Liver (tissue), 9 donors: Measurements from ENCODE around the gene HACD2. TPM values are rescaled to one million over a fixed set of nuclear protein-coding genes. Genes with fewer than 3 reads are reported as not detected.
A peak's percentile ranks its signal among the peaks of the same experiment; 100 is the strongest.

Source experiments
- DNase-seq: peaks from one replicate; pipeline ENCODE4 v3.0.0-alpha.2; 2017; ENCODE audit warnings: low spot score
- H3K27ac ChIP-seq, 2 donors: one replicate each; pipeline ENCODE4 v1.7.0; 2013; ENCODE audit warnings: inconsistent platforms in 2 of 2, low read length in 2 of 2, control low read depth in 1 of 2, low read depth in 1 of 2, mild to moderate bottlenecking in 1 of 2
- H3K27me3 ChIP-seq, 4 donors: one replicate each; pipeline versions ENCODE4 v1.6.1 to v1.7.0; 2013; ENCODE audit warnings: low read length in 3 of 4, inconsistent platforms in 1 of 4, mild to moderate bottlenecking in 1 of 4, moderate library complexity in 1 of 4; ENCODE audit not compliant: control insufficient read depth in 4 of 4, insufficient read depth in 4 of 4
- H3K36me3 ChIP-seq, 4 donors: one replicate each; pipeline versions ENCODE4 v1.6.1 to v1.7.0; 2013; ENCODE audit warnings: low read length in 3 of 4, mild to moderate bottlenecking in 3 of 4, low read depth in 1 of 4, moderate library complexity in 1 of 4; ENCODE audit not compliant: control insufficient read depth in 4 of 4, insufficient read depth in 3 of 4
- H3K4me1 ChIP-seq, 4 donors: one replicate each; pipeline versions ENCODE4 v1.6.1 to v1.7.0; 2013; ENCODE audit warnings: low read length in 3 of 4, mild to moderate bottlenecking in 3 of 4, moderate library complexity in 1 of 4; ENCODE audit not compliant: control insufficient read depth in 4 of 4, insufficient read depth in 4 of 4
- H3K4me3 ChIP-seq, 3 donors: one replicate each; pipeline versions ENCODE4 v1.6.1 to v1.7.0; 2013; ENCODE audit warnings: low read length in 3 of 3, control low read depth in 1 of 3, low read depth in 1 of 3, mild to moderate bottlenecking in 1 of 3
- H3K9ac ChIP-seq, 2 donors: one replicate each; pipeline ENCODE4 v1.7.0; 2013; ENCODE audit warnings: low read length in 2 of 2, mild to moderate bottlenecking in 2 of 2, moderate library complexity in 2 of 2, control low read depth in 1 of 2, low read depth in 1 of 2
- H3K9me3 ChIP-seq, 4 donors: one replicate each; pipeline versions ENCODE4 v1.6.1 to v1.7.0; 2013; ENCODE audit warnings: low read length in 3 of 4; ENCODE audit not compliant: control insufficient read depth in 4 of 4
- CTCF ChIP-seq: fragments of 150-350 bp; IDR thresholded peaks from 2 replicates; pipeline ENCODE4 v1.5.1; 2017; ENCODE audit warnings: improper control_type of control experiment, low read depth, low read length; ENCODE audit not compliant: missing input control
- EGR1 ChIP-seq, 2 donors: IDR thresholded peaks; 2 replicates each; pipeline ENCODE4 v1.6.1; 2016 to 2018; ENCODE audit warnings: antibody characterized with exemption in 2 of 2, low read depth in 2 of 2
- FOXA1 ChIP-seq: IDR thresholded peaks from 2 replicates; pipeline ENCODE4 v1.6.1; 2016; ENCODE audit warnings: antibody characterized with exemption
- FOXA2 ChIP-seq: IDR thresholded peaks from 2 replicates; pipeline ENCODE4 v1.6.1; 2016; ENCODE audit warnings: antibody characterized with exemption
- GABPA ChIP-seq, 2 donors: IDR thresholded peaks in 1 of 2; conservative IDR thresholded peaks in 1 of 2; 2 replicates each; pipeline ENCODE4 v1.6.1; 2016; ENCODE audit warnings: antibody characterized with exemption in 2 of 2, mild to moderate bottlenecking in 1 of 2, moderate library complexity in 1 of 2
- HNF4A ChIP-seq, 2 donors: conservative IDR thresholded peaks; 2 replicates each; pipeline ENCODE4 v1.6.1; 2016; ENCODE audit warnings: antibody characterized with exemption in 2 of 2, mild to moderate bottlenecking in 2 of 2
- HNF4G ChIP-seq: IDR thresholded peaks from 2 replicates; pipeline ENCODE4 v1.6.1; 2016; ENCODE audit warnings: antibody characterized with exemption
- JUND ChIP-seq, 2 donors: IDR thresholded peaks; 2 replicates each; pipeline ENCODE4 v1.6.1; 2016; ENCODE audit warnings: antibody characterized with exemption in 2 of 2
- NR2F2 ChIP-seq: IDR thresholded peaks from 2 replicates; pipeline ENCODE4 v1.6.1; 2016; ENCODE audit warnings: antibody characterized with exemption
- RAD21 ChIP-seq, 2 donors: IDR thresholded peaks; 2 replicates each; pipeline ENCODE4 v1.6.1; 2016; ENCODE audit warnings: antibody characterized with exemption in 2 of 2, mild to moderate bottlenecking in 2 of 2
- REST ChIP-seq: IDR thresholded peaks from 2 replicates; pipeline ENCODE4 v1.6.1; 2016; ENCODE audit warnings: antibody characterized with exemption, mild to moderate bottlenecking
- RXRA ChIP-seq, 2 donors: IDR thresholded peaks; 2 replicates each; pipeline ENCODE4 v1.6.1; 2017 to 2018; ENCODE audit warnings: antibody characterized with exemption in 2 of 2, mild to moderate bottlenecking in 1 of 2
- SP1 ChIP-seq: IDR thresholded peaks from 2 replicates; pipeline ENCODE4 v1.6.1; 2018; ENCODE audit warnings: antibody characterized with exemption, mild to moderate bottlenecking
- TAF1 ChIP-seq: conservative IDR thresholded peaks from 2 replicates; pipeline ENCODE4 v1.6.1; 2016; ENCODE audit warnings: antibody characterized with exemption, mild to moderate bottlenecking
- YY1 ChIP-seq: IDR thresholded peaks from 2 replicates; pipeline ENCODE4 v1.6.1; 2016; ENCODE audit warnings: antibody characterized with exemption, mild to moderate bottlenecking
- WGBS: extraction: QIAGEN DNeasy Blood & Tissue Kit; methylation state at CpG from one replicate; pipeline ENCODE4 v1.1.7; 2013; 5-methylcytosine and 5-hydroxymethylcytosine counted together
- polyA plus RNA-seq, 2 donors: library from polyadenylated mRNA; stranded (reverse) in 1 of 2; unstranded in 1 of 2; fragments of 200-250 nt in 1 of 2; fragments of >200 nt in 1 of 2; fragmentation: Nextera tagmentation in 1 of 2; extraction: Ambion mirVana in 1 of 2; gene quantifications; one replicate each; pipeline versions ENCODE4 v1.2.1 to v1.2.3, GENCODE V29; 2013 to 2015
- total RNA-seq, 2 donors: library from RNA; depleted of rRNA; stranded (reverse); fragments of >200 nt; gene quantifications; one replicate each; pipeline ENCODE4 v1.2.3, GENCODE V29; 2014
- TF ChIP-seq, protein P1 (sequence below): IDR thresholded peaks from 2 replicates; pipeline ENCODE4 v1.6.1; 2016; ENCODE audit warnings: antibody characterized with exemption
- TF ChIP-seq, protein P2 (sequence below): IDR thresholded peaks from 2 replicates; pipeline ENCODE4 v1.6.1; 2016; ENCODE audit warnings: antibody characterized with exemption
- TF ChIP-seq, protein P3 (sequence below): IDR thresholded peaks from 2 replicates; pipeline ENCODE4 v1.6.1; 2016; ENCODE audit warnings: antibody characterized with exemption
- donor health status: healthy.
- donor health status: healthy.
- donor health status: healthy.
- donor health status: healthy.
- donor health status: healthy.

HACD2 gene
- total and polyA plus RNA-seq, 4 donors = 14.8 to 45.2 (median 25.2) TPM

DNA sequence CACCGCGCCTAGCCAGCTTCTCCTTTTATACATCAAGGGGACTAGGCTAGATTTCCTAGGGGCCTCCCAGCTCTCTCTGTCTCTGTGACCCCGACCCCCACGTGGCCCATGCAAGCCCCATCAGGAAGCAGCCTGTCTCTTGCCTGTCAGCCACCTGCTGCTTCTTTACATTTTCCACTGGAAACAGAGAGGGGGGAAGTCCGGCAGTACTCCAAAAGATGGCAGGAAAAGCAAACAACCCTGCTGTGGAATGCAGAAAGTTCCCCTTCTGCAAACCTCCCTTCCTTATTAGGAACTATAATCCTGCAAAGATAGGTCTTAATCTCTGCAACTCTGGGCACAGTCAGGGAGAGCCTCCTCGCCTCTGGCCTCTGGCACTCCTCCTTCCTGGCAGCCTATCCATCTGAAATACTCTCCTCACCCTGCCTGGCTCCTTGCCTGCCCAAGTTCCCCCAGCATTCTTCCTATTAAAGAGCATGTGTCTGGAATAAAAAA, 47.4 kb upstream of the HACD2 start:
- H3K27me3 ChIP-seq = no peaks in the 10 kb centered on the region
- no peak overlapping the region for H3K4me3 ChIP-seq
- H3K9ac ChIP-seq = no peak overlapping the region
- no peak for DNase-seq
- H3K9me3 ChIP-seq = no peaks in the 10 kb centered on the region
- WGBS = 71% methylated on average over 6 of the region's 6 CpGs
- peaks cover 0 to 20% (median 13%) of the 10 kb centered on the region in 4 donors for H3K36me3 ChIP-seq
- TF ChIP-seq FOXA2 (no peak), JUND (IDR thresholded peaks at IDR 0.05) (no peak), NR2F2 (peak; percentile 70), RXRA (IDR thresholded peaks at IDR 0.05) (peak in 1 of 2 donors; percentile 9)
- no peak overlapping the region for H3K27ac ChIP-seq
- peaks cover 2 to 38% (median 25%) of the 10 kb centered on the region in 4 donors for H3K4me1 ChIP-seq

DNA sequence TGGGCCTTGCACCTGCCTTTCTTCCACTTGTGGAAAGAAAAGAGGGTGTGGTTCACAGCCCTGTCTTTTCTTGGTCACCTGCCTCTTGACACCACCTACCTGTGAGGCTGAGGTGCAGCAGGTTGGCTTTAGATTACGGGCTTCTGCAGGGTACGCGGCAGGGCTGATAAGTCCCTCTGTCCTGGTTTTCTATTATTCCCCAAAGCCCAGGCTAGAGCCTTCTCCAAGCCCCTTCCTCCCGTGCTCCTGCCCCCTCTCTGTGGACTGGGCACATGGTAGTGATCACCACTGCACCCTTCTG, 44.8 kb upstream of the HACD2 start:
- no peak overlapping the region for H3K27ac ChIP-seq
- no peaks in the 10 kb centered on the region for H3K9me3 ChIP-seq
- no peak for DNase-seq
- H3K4me3 ChIP-seq = no peak overlapping the region
- 97% methylated on average over 4 of the region's 4 CpGs for WGBS
- no peaks in the 10 kb centered on the region for H3K27me3 ChIP-seq
- H3K36me3 ChIP-seq = peaks cover 4 to 27% (median 20%) of the 10 kb centered on the region in 4 donors
- no peak overlapping the region for H3K9ac ChIP-seq
- TF ChIP-seq YY1 (no peak), EGR1 (IDR thresholded peaks at IDR 0.05; ENCODE audit: low read depth in 2 of 2) (no peak), RAD21 (IDR thresholded peaks at IDR 0.05) (peak in 1 of 2 donors; percentile 15), TAF1 (no peak)
- peaks cover 2 to 38% (median 23%) of the 10 kb centered on the region in 4 donors for H3K4me1 ChIP-seq

GRCh38 chr3:123628996-123629746, 44.3 kb upstream of the HACD2 start:
- DNase-seq = no peak
- WGBS = 91% methylated on average over 22 of the region's 22 CpGs
- no peak overlapping the region for H3K27ac ChIP-seq
- TF ChIP-seq RXRA (IDR thresholded peaks at IDR 0.05) (no peak), TAF1 (no peak), SP1 (no peak), GABPA (IDR thresholded peaks at IDR 0.05 in 1 of 2, conservative IDR thresholded peaks at IDR 0.05 in 1 of 2) (no peak), YY1 (no peak), EGR1 (IDR thresholded peaks at IDR 0.05; ENCODE audit: low read depth in 2 of 2) (no peak), HNF4G (no peak), HNF4A (conservative IDR thresholded peaks at IDR 0.05) (no peak), RAD21 (IDR thresholded peaks at IDR 0.05) (no peak), FOXA1 (no peak), CTCF (no peak), NR2F2 (no peak), JUND (IDR thresholded peaks at IDR 0.05) (no peak), FOXA2 (no peak), REST (no peak)
- TF ChIP-seq, protein P1, sequence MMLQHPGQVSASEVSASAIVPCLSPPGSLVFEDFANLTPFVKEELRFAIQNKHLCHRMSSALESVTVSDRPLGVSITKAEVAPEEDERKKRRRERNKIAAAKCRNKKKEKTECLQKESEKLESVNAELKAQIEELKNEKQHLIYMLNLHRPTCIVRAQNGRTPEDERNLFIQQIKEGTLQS = no peak
- TF ChIP-seq, protein P2, sequence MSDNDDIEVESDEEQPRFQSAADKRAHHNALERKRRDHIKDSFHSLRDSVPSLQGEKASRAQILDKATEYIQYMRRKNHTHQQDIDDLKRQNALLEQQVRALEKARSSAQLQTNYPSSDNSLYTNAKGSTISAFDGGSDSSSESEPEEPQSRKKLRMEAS = no peak
- TF ChIP-seq, protein P3, sequence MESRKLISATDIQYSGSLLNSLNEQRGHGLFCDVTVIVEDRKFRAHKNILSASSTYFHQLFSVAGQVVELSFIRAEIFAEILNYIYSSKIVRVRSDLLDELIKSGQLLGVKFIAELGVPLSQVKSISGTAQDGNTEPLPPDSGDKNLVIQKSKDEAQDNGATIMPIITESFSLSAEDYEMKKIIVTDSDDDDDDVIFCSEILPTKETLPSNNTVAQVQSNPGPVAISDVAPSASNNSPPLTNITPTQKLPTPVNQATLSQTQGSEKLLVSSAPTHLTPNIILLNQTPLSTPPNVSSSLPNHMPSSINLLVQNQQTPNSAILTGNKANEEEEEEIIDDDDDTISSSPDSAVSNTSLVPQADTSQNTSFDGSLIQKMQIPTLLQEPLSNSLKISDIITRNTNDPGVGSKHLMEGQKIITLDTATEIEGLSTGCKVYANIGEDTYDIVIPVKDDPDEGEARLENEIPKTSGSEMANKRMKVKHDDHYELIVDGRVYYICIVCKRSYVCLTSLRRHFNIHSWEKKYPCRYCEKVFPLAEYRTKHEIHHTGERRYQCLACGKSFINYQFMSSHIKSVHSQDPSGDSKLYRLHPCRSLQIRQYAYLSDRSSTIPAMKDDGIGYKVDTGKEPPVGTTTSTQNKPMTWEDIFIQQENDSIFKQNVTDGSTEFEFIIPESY = no peak
- no peak overlapping the region for H3K9ac ChIP-seq
- no peaks in the 10 kb centered on the region for H3K27me3 ChIP-seq
- no peaks in the 10 kb centered on the region for H3K9me3 ChIP-seq
- H3K4me1 ChIP-seq = peaks cover 2 to 35% (median 20%) of the 10 kb centered on the region in 4 donors
- no peak overlapping the region for H3K4me3 ChIP-seq
- H3K36me3 ChIP-seq = peaks cover 4 to 31% (median 21%) of the 10 kb centered on the region in 4 donors
